HepG2 (cell line): Measurements from ENCODE around the gene MEAF6. TPM values are rescaled to one million over a fixed set of nuclear protein-coding genes. Genes with fewer than 3 reads are reported as not detected.

Source experiments
- BRD4 ChIP-seq: sonication (generic); formaldehyde crosslinking; IDR thresholded peaks from 2 replicates; pipeline ENCODE4 v1.4.0; 2020; ENCODE audit warnings: missing genetic modification reagents
- EHMT2 ChIP-seq: fragments of 200-600 bp; sonication (generic); IDR thresholded peaks from 2 replicates; pipeline ENCODE4 v1.7.0; 2017; ENCODE audit warnings: antibody characterized with exemption, low read depth, low read length, borderline replicate concordance
- HCFC1 ChIP-seq: fragments of 150-350 bp; IDR thresholded peaks from 2 replicates; pipeline ENCODE4 v1.6.1; 2014; ENCODE audit warnings: low read depth, low read length
- MED1 ChIP-seq: sonication (generic); formaldehyde crosslinking; IDR thresholded peaks from 2 replicates; pipeline ENCODE4 v1.4.0; 2020; ENCODE audit warnings: missing genetic modification reagents
- MLLT10 ChIP-seq: sonication (generic); formaldehyde crosslinking; IDR thresholded peaks from 2 replicates; pipeline ENCODE4 v1.4.0; 2020; ENCODE audit warnings: missing genetic modification reagents
- NFYC ChIP-seq: IDR thresholded peaks from 2 replicates; pipeline ENCODE4 v1.6.1; 2016; ENCODE audit warnings: missing genetic modification reagents, missing compliant biosample characterization
- NR1H2 ChIP-seq: sonication (generic); formaldehyde crosslinking; IDR thresholded peaks from 2 replicates; pipeline ENCODE4 v1.8.1; 2022; ENCODE audit warnings: low read depth, missing genetic modification reagents, borderline replicate concordance
- NR2F2 ChIP-seq: IDR thresholded peaks from 2 replicates; pipeline ENCODE4 v1.6.1; 2012; ENCODE audit warnings: low read depth, inconsistent platforms, borderline replicate concordance
- PAXIP1 ChIP-seq: sonication (generic); formaldehyde crosslinking; conservative IDR thresholded peaks from 2 replicates; pipeline ENCODE4 v1.4.0; 2020; ENCODE audit warnings: mild to moderate bottlenecking, missing genetic modification reagents, moderate library complexity
- PHF21A ChIP-seq: sonication (generic); formaldehyde crosslinking; IDR thresholded peaks from 2 replicates; pipeline ENCODE4 v1.5.0; 2020; ENCODE audit warnings: mild to moderate bottlenecking, missing genetic modification reagents
- TP53 ChIP-seq: sonication (generic); formaldehyde crosslinking; conservative IDR thresholded peaks from 2 replicates; pipeline ENCODE4 v1.4.0; 2020; ENCODE audit warnings: missing genetic modification reagents
- TRIM24 ChIP-seq: sonication (generic); formaldehyde crosslinking; IDR thresholded peaks from 2 replicates; pipeline ENCODE4 v1.8.0; 2022; ENCODE audit warnings: mild to moderate bottlenecking, missing genetic modification reagents
- ZBTB40 ChIP-seq, 2 experiments: fragments of 450-650 bp in 1 of 2; sonication (generic) in 1 of 2; formaldehyde crosslinking in 1 of 2; IDR thresholded peaks; 2 replicates each; pipeline versions ENCODE4 v1.6.1 to v1.8.0; 2016 to 2022; ENCODE audit warnings: antibody characterized with exemption in 1 of 2, mild to moderate bottlenecking in 1 of 2, missing genetic modification reagents in 1 of 2
- ZFP41 ChIP-seq: sonication (generic); formaldehyde crosslinking; IDR thresholded peaks from 2 replicates; pipeline ENCODE4 v1.4.0; 2020; ENCODE audit warnings: mild to moderate bottlenecking, missing genetic modification reagents, borderline replicate concordance
- ZNF224 ChIP-seq: sonication (generic); formaldehyde crosslinking; IDR thresholded peaks from 2 replicates; pipeline ENCODE4 v1.5.0; 2020; ENCODE audit warnings: mild to moderate bottlenecking, missing genetic modification reagents
- ZNF430 ChIP-seq: sonication (generic); formaldehyde crosslinking; IDR thresholded peaks from 2 replicates; pipeline ENCODE4 v1.9.0; 2021; ENCODE audit warnings: mild to moderate bottlenecking, missing genetic modification reagents
- ZNF556 ChIP-seq: sonication (generic); formaldehyde crosslinking; IDR thresholded peaks from 2 replicates; pipeline ENCODE4 v1.4.0; 2020; ENCODE audit warnings: mild to moderate bottlenecking, missing genetic modification reagents, borderline replicate concordance
- ZNF614 ChIP-seq: IDR thresholded peaks from 2 replicates; pipeline ENCODE4 v1.6.1; 2018; ENCODE audit warnings: missing biosample characterization, missing genetic modification reagents, inconsistent platforms, borderline replicate concordance
- polyA plus RNA-seq, 8 experiments: library from polyadenylated mRNA; depleted of rRNA in 3 of 8; stranded (reverse) in 7 of 8; unstranded in 1 of 8; fragments of >200 nt; fragmentation: Illumina TruSeq in 4 of 8; extraction: Trizol in 4 of 8; gene quantifications; 2 replicates each; pipeline versions ENCODE4 v1.2.1 to v1.2.3, GENCODE V29; 2011 to 2016; ENCODE audit warnings: low read depth in 4 of 8, missing spikeins in 1 of 8, mixed read lengths in 1 of 8; ENCODE audit not compliant: insufficient read depth in 1 of 8
- total RNA-seq, 5 experiments: library from RNA; depleted of rRNA; stranded (reverse); fragments of >200 nt; fragmentation: Illumina TruSeq; extraction: Trizol; gene quantifications; 2 replicates each; pipeline ENCODE4 v1.2.3, GENCODE V29; 2016; ENCODE audit warnings: low read depth in 1 of 5

MEAF6 gene
- total and polyA plus RNA-seq, 2 of the 13 experiments (the other 11 are each of a cell fraction or from before 2014, with no cell fraction given), result 29.5 to 45.6 TPM

GRCh38 chr1:37461698-37462436, 52.7 kb downstream of the MEAF6 start (continued):
- TF ChIP-seq PAXIP1 (CRISPR knock-in tag) (peak; percentile 62), MED1 (0 out of 2 replicates have a peak, but pooled peaks have one; percentile 28), ZNF556 (CRISPR knock-in tag) (no peak), NR1H2 (CRISPR knock-in tag) (no peak), TRIM24 (CRISPR knock-in tag) (no peak), ZNF614 (no peak), NFYC (CRISPR knock-in tag) (no peak), ZBTB40 (IDR thresholded peaks at IDR 0.05) (no peak), ZBTB40 (CRISPR knock-in tag; IDR thresholded peaks at IDR 0.05) (no peak), BRD4 (no peak), NR2F2 (no peak), TP53 (CRISPR knock-in tag) (no peak), ZNF224 (no peak), MLLT10 (CRISPR knock-in tag) (no peak), ZFP41 (no peak), HCFC1 (no peak), PHF21A (CRISPR knock-in tag) (no peak), ZNF430 (no peak), EHMT2 (no peak)
